GM21381 (cell line): Measurements from ENCODE around the gene NBPF1.
"Not testable (repeated sequence)": the region's sequence is repeated elsewhere in the genome, so short reads cannot be mapped to it uniquely, and the experiment has no call there.

Source experiments
- ATAC-seq: cut with Tn5 transposase; IDR thresholded peaks from one replicate; pipeline ENCODE4 v1.9.1; 2021; ENCODE audit warnings: mild to moderate bottlenecking, moderate library complexity; ENCODE audit not compliant: unreplicated experiment

The NBPF1 gene

DNA sequence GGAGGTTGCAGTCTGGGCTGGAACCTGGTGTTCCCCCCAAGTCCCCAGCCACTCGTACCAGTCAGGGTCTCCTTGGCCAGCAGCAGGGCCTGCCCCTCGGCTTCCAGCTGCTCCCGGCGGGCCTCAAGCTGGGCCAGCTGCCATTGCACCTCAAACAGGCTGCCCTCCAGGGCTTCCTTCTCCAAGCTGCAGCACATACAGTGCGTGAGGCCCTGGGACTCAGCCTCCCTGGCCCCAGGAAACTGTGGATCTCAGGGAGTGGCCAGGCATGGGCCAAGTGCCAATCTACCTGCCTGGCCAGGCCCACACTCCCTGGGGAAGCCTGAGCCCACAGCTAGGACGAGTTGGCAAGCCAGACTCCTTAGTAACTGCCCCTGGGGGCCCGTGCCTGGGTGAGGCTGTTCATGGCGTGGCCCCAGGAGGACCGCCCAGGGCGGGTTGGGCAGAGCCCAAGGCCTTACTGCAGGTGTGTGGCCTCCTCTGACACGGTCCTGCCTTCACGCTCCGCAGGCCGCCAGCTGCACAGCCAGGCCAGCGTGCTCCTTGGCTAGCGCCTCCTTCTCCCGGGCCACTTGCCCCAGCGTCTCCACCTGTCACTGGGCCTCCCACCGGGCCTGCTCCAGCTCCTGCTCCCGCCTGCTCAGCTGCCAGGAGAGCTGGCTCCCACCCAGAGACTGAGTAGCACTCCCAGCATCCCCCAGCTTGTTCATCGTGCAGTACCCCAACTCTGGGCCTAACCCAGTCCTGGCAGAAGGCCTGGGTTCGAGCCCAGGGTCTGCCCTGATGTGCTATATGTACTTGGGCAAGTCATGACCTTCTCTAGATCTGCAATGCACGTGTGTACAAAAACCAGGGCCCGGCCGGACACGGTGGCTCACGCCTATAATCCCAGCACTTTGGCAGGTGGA lies 10.7 kb upstream of the NBPF1 start:
- ATAC-seq, result not testable (repeated sequence)

- ATAC-seq, result not testable (repeated sequence)
Observed at GRCh38 chr1:16623337-16623736, 10.0 kb upstream of the NBPF1 start.

GRCh38 chr1:16621681-16622315 lies 8.4 kb upstream of the NBPF1 start:
- ATAC-seq, result not testable (repeated sequence)

DNA sequence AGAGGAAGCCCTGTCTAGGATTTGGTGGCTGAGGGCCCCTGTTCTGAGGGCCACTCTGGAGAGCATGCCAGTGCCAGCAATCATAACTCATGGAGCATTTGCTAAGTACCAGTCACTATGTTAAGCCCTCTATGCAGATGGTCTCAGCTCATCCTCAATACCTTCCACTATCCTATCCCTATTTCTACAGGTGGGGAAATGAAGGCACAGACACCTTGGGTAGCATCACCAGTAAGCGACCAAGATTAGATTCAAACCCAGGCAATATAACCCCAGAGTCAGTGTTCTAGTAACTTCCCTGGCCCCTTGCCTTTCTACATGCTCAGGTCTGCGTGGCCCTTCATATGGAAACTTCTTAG lies 7.9 kb upstream of the NBPF1 start:
- no peak for ATAC-seq

- ATAC-seq, result not testable (repeated sequence)
Observed at GRCh38 chr1:16619803-16620501, 6.6 kb upstream of the NBPF1 start.

DNA sequence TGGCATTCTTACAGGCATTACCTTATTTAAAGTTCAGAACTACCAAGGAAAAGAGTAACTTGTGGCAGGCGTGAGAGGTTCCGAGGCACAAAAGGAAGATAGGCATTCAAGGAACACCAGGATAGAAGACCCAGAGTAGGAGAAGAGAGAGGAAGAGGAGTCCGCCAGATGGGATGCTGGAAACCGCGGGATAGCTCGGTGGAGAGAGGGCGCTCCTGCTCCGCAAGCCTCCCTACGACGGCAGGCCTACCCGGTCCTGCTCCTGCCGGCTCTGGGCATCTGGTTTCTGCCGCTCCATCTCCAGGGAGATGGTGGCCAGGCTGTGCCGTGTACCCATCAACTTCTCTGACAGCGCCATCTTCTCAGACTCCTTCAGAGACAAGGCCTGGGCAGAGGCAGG lies 5.4 kb upstream of the NBPF1 start:
- ATAC-seq, result no peak

GRCh38 chr1:16617778-16618580 lies 4.6 kb upstream of the NBPF1 start:
- no peak for ATAC-seq

GRCh38 chr1:16617114-16617631 lies 3.8 kb upstream of the NBPF1 start:
- ATAC-seq, result no peak

GRCh38 chr1:16615253-16616252 lies 2.2 kb upstream of the NBPF1 start:
- ATAC-seq, result no peak

DNA sequence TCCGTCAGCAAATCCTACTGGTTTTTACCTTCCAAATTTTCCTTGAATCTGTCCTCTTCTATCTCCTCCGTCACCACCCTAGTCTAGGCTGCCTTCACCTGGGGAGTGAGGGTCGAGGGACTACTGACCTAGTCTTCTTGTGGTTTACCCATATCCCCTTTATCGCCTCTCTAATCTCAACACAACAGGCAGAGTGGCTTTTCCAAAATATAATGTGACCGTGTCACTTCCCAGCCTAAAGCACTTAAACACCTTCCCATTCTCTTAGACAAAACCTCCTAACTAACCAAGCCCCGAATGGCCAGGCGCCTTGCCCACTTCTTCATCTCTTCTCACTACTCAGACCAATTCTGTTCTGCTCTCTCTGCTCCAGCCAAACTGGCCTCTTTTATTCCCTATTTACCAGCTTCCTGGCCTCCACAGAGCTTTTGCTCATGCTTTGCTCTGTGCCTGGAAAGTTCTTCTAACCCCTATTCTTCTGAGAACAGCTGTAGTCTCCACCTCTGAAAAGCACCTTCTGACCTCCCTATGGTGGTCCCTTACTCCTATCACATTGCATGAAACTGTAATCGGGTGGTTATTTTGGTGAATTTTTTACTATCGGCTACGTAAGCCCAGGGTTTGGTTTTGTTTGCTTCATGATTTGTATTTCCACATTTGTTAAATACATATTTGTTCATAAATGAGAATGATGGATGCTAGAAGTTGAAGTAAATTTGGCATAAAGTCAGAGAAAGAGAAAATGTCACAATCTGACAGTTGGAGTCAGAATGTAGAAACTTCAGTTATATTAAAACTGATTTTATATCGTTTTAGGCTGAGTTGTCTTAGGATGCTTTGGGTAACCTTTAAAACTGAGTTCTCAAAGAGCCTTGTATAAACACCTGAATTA lies 1.2 kb upstream of the NBPF1 start:
- ATAC-seq, result no peak

GRCh38 chr1:16612332-16613172 lies 812 bp downstream of the NBPF1 start:
- no peak for ATAC-seq

GRCh38 chr1:16611981-16612331 lies 1.4 kb downstream of the NBPF1 start:
- ATAC-seq, result not testable (repeated sequence)

DNA sequence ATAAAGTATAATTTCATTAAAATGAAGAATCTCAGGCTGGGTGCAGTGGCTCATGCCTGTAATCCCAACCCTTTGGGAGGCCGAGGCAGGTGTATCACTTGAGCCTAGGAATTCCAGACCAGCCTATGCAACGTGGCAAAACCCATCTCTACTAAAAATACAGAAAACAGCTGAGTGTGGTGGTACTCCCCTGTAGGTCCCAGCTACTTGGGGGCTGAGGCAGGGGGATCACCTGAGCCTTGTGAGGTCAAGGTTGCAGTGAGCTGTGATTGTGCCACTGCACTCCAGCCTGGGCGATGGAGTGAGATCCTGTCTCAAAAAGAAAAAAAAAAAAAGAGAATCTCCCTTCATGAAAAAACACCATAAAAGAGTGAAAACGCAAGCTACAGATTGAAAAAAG lies 2.2 kb downstream of the NBPF1 start:
- not testable (repeated sequence) for ATAC-seq

GRCh38 chr1:16610553-16610952 lies 2.8 kb downstream of the NBPF1 start:
- not testable (repeated sequence) for ATAC-seq

DNA sequence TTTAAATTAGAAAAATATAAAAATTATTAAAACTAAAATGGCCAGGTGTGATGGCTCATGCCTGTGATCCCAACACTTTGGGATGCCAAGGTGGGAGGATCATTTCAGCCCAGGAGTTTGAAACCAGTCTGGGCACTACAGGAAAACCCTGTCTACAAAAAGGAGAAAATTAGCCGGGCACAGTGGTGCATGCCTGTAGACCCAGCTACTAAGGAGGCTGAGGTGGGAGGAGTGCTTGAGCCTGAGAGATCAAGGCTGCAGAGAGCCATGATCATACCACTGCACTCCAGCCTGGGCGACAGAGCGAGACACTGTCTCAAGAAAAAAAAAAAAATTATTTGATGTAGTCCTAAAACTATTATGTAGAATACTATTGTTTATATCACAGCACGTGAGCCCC lies 3.6 kb downstream of the NBPF1 start:
- ATAC-seq, result not testable (repeated sequence)

GRCh38 chr1:16608838-16609560 lies 4.4 kb downstream of the NBPF1 start:
- no peak for ATAC-seq
